IPS-NIHi7 (cell line): ENCODE results near the gene KLHL6.
"Not testable (repeated sequence)": the region's sequence is repeated elsewhere in the genome, so short reads cannot be mapped to it uniquely, and the experiment has no call there.

Source experiments
- DNase-seq: peaks from one replicate; pipeline ENCODE4 v3.0.0; 2012; ENCODE audit warnings: mixed read lengths; ENCODE audit errors: extremely low spot score

Gene KLHL6

GRCh38 chr3:183485093-183485492, 70.4 kb downstream of the KLHL6 start:
- DNase-seq: no peak

- DNase-seq: no peak
Measured at GRCh38 chr3:183484431-183485075, 71.0 kb downstream of the KLHL6 start.

- no peak for DNase-seq
Measured at GRCh38 chr3:183481582-183481981, 73.9 kb downstream of the KLHL6 start.

DNA sequence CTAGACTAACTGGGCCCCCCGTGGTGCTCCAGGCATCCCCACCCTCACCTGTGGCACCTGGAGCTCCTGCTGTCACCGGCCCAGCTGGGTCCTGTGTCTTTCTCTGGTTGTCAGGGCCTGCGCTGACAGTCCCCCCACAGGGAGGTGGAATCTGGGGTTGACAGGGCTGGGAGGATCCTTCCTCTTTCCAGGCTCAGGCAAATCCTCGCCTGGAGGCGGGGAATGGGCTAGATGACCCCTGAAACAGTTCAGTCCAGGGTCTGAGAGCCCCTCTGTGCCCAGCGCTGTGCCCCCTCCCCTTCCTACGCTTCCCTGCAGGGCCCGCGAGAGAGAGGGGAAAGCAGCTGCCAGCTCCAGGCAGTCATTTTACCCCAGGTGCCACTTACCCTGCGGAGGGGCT, 77.0 kb downstream of the KLHL6 start:
- no peak for DNase-seq

DNA sequence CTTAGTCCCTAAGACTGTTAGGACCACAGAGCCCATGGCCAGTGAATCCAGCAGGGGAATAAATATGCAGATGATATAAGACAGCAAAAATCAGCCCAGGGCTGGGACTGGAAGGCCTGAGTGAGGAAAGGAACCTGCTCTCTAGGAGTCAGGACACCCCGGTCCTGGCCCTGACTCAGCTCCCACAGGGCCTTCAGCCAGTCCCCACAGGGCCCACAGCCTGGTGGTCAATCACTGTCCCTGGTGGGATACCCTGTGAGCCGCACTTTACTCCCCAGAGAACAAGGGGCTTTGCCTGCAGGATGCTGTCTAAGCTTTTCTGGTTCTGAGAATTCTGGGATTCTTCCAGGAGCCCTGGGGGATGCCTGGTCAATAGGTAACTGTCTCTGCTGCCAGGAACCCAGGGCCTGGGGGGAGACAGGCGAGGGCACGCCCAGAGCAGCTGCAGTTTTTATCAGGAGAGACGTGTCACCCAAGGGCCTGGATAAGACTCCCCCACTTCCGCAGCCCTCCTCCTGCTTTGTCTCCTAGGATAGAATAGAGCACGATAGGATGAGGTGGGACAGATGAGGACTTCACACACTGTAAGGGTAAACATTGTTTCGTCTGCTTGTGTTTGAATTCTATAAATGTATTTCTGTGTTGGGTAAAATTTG, 77.6 kb downstream of the KLHL6 start:
- DNase-seq: no peak

DNA sequence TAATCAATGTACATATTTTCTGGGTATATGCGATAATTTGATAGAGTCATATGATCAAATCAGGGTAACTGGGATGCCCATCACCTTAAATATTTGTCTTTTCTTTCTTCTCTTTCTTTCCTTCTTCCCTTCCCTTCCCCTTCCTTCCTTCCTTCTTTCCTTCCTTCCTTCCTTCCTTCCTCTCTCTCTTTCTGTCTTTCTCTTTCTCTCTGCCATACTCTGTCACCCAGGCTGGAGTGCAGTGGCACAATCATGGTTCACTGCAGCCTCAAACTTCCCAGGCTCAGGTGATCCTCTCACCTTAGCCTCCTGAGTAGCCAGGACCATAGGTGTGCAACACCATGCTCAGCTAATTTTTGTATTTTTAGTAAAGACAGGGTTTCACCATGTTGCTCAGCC, 79.7 kb downstream of the KLHL6 start:
- not testable (repeated sequence) for DNase-seq

GRCh38 chr3:183475016-183475763, 80.3 kb downstream of the KLHL6 start:
- no peak for DNase-seq

- no peak for DNase-seq
Measured at GRCh38 chr3:183473969-183474368, 81.5 kb downstream of the KLHL6 start.

DNA sequence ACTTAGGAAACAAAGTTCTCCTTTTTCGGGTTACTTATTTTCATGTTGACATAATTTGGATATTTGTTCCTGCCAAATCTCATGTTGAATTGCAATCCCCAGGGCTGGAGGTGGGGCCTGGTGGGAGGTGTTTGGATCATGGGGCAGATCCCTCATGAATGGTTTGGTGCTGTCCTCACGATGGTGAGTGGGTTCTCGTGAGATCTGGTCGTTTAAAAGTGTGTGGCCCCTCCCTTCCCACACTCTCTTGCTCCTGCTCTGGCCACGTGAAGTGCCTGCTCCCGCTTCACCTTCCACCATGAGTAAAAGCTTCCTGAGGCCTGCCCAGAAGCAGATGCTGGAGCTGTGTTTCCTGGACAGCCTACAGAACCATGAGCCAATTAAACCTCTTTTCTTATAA, 83.4 kb downstream of the KLHL6 start:
- no peak for DNase-seq

- DNase-seq: no peak
Measured at GRCh38 chr3:183468424-183468823, 87.1 kb downstream of the KLHL6 start.

DNA sequence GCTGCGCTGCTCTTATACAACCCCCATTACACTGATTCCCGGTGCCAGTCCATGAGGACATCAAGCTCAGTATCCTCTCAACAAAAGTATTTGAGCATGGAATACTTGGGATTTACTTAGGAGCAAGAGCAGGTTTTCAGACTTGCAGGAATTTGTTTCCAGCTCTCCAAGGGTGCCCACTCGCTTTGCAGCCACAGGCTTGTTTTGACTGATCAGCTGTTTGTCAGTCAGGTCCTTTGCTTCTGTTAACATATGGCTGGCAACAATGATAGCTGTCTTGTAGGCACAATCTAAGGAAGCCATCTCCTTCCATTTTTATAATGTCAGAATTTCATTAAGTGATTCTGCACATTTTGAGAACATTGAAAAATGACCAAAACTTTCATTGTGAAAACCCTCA, 88.9 kb downstream of the KLHL6 start:
- DNase-seq: no peak

- DNase-seq: not testable (repeated sequence)
Measured at GRCh38 chr3:183465710-183466109, 89.8 kb downstream of the KLHL6 start.

GRCh38 chr3:183464480-183464879, 91.0 kb downstream of the KLHL6 start:
- no peak for DNase-seq

DNA sequence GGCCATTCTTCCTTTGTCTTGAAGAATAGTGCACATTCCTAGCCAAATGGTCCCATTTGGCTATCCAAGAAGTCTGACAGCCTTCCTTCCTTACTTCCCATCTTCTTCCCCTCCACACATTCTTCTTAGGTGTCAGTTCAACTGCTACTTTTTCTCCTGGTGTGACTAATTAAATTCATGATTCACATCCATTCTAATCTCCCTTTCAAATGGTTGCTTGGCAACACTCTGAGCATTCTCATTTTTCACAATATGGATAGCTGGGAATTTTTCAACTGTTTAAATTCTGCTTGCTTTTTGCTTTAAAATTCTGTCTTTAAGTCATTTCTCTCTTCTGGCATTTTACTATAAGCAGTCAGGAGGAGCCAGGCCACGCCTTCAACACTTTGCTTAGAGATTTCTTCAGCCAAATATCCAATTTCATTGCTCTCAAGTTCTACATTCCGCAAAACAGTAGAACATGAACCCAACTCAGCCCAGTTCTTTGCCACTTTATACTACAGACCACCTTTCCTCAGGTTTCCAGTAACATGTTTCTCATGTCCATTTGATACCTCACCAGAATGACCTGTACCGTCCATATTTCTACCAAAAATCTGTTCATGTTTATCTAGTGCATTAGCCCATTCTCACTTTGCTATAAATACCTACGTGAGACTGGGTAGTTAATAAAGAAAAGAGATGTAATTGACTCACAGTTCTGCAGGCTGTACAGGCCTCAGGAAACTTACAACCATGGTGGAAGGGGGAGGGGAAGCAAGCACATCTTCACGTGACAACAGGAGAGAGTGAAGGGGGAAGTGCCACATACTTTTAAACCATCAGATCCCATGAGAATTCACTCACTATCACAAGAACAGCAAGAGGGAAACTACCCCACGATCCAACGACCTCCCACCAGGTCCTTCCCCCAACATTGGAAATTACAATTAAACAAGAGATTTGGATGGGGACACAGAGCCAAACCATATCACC, 95.1 kb downstream of the KLHL6 start:
- no peak for DNase-seq

- DNase-seq: no peak
Measured at GRCh38 chr3:183455089-183455488, 100.4 kb downstream of the KLHL6 start.

DNA sequence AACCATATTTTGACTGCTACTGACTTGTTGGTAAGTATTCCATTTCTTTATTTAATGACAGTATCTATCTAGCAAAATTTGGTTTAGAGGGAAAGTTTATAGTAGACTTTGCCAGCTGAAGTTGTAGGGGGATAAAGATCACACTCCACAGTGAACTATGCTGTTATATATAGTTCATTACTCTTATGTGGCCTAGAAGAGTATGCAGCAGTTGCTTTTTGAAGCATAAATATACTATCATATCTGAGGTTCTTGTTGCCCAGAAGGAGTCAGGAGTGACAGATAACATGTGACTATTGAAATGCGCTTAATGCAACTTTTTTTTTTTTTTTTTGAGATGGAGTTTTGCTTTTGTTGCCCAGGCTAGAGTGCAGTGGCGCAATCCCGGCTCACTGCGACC, 101.4 kb downstream of the KLHL6 start:
- DNase-seq: no peak

DNA sequence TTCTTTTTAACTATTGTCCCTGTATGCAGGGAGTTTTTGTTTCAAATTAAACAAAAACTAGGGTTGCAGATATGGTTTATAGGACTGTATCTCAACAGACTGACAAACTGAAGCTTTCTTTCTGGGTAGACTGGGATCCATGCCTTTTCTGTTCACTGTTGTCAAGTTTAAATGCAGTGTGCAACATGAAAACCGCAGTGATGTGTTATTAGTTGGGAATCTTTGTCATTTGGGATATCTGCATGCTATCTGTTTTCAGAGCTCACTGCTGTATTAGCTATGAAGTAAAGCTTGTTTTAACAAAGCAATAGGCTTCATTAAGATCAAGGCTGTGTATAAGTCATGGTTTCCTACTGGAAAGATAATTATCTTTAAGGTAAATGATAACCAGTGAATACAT, 105.7 kb downstream of the KLHL6 start:
- no peak for DNase-seq

DNA sequence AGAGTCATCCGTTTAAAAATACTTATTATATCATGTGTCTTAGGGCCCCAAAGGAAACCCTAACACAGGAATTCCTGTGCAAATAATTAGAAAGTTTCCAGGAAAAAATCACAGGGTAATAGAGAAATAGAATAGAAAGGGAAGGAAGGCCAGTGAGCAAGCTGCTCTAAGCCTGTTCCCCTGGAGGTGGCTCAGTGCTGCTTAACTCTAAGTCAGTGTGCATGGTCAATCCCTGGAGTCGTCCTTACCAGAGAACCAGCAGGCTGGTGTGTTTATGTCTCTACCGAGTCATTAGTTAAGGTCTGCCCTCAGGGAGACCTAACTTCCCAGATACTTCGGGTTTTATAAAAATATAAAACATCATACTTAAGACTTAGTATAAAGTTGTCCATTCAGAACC, 106.1 kb downstream of the KLHL6 start:
- DNase-seq: peak; percentile 41

DNA sequence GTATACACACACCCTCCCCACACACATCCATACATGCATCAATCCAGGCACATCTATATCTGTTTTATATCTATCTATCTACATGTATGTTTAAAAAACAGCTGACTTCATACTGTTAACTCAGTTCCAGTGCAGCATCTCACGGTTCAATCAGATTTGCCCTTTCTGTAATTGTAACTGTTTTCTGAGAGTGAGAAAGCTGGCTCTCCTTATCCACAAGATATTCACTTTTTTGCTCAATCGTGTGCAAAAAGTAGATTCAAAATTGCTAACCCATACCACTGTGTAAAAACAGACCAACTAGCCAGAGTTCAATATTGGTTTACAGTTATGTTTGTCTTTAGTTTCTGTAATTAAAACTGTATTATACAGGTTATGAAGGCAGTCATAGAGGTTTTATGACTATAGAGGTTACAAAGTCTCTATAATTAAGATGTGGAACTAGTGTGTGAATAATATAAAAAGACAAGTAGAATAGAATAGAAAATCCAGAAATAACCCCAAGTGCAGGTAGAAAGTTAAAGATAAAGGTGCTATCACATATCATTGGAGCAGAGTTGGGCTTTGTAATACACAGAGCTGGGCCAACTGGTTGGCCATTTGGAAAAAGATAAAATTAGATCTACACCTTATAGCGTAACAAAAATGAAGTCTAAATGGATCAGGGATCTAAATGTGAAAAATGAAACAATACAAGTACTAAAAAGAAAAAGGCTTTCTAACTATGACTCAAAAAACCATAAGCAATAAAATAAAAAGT, 107.0 kb downstream of the KLHL6 start:
- no peak for DNase-seq

DNA sequence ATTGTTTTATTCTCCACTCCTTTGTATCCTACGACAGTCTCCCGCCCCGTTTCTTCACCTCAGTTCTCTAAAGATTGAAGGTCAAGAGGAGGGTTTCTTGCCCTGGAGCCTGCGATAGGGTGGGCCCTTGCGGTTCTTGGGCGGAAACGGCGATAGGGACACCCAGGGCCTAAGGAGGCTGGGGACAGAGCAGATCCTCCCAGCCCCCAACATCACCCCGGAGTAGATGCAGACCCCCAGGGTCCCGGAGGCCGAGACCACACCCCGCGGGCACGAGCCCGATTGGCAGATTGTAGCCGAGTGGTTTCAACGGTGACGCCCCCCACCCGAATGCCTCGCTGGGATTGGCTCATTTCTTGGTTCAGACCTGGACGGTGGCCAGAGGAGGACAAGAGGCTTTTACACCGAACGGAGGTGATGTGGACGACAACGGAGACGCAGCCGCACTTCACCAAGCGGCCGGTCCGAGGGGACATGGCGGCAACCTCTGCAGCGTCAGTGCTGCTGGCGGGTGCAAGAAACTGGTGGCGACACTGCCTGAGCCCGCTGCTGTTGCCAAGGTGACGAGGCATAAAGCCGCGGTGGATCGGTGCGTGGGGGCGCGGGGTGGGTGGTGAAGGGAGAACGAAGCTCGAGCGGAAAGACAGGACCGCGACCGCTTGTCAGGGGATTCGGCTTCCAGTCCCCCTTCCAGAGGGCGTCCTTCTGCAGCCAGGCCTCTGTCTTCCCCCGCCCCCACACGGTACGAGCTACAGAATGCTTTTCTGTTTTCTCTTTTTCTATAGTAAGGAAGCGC, 108.1 kb downstream of the KLHL6 start:
- DNase-seq: peak; percentile 98
